ENCODE data around the gene AMMECR1.

GRCh38 chrX:110267874-110268273 is 50.0 kb downstream of the AMMECR1 start:
- TF ChIP-seq CTCF (IDR thresholded peaks at IDR 0.05) (no peak), EP300 (IDR thresholded peaks at IDR 0.05) (no peak), POLR2A (IDR thresholded peaks at IDR 0.05; ENCODE audit: low read depth) (no peak)
